CD4-positive, alpha-beta T cell treated with Interleukin-21 for 1 hour (primary cell): ENCODE measurements around the gene CACNA2D4.

Source experiments
- DNase-seq: peaks from one replicate; pipeline ENCODE4 v3.0.0-alpha.2; 2020

Gene CACNA2D4

GRCh38 chr12:1842905-1843640, 75.4 kb downstream of the CACNA2D4 start:
- no peak for DNase-seq

- no peak for DNase-seq
These were observed 76.1 kb downstream of the CACNA2D4 start for GRCh38 chr12:1842183-1842904.

- no peak for DNase-seq
These were observed 76.8 kb downstream of the CACNA2D4 start for GRCh38 chr12:1841586-1842182.

- no peak for DNase-seq
These were observed 77.4 kb downstream of the CACNA2D4 start for GRCh38 chr12:1840981-1841425.

GRCh38 chr12:1839956-1840951, 78.2 kb downstream of the CACNA2D4 start:
- no peak for DNase-seq

GRCh38 chr12:1839464-1839863, 79.0 kb downstream of the CACNA2D4 start:
- DNase-seq = no peak

- no peak for DNase-seq
These were observed 79.5 kb downstream of the CACNA2D4 start for GRCh38 chr12:1838994-1839365.

GRCh38 chr12:1838205-1838993, 80.1 kb downstream of the CACNA2D4 start:
- no peak for DNase-seq

GRCh38 chr12:1837541-1838204, 80.8 kb downstream of the CACNA2D4 start:
- no peak for DNase-seq

- DNase-seq = no peak
These were observed 81.5 kb downstream of the CACNA2D4 start for GRCh38 chr12:1836854-1837421.

GRCh38 chr12:1836241-1836803, 82.1 kb downstream of the CACNA2D4 start:
- DNase-seq = no peak

- no peak for DNase-seq
These were observed 83.0 kb downstream of the CACNA2D4 start for GRCh38 chr12:1835211-1836131.

GRCh38 chr12:1834186-1834925, 84.1 kb downstream of the CACNA2D4 start:
- no peak for DNase-seq

- no peak for DNase-seq
These were observed 84.8 kb downstream of the CACNA2D4 start for GRCh38 chr12:1833596-1834028.

- no peak for DNase-seq
These were observed 85.5 kb downstream of the CACNA2D4 start for GRCh38 chr12:1832801-1833595.

- no peak for DNase-seq
These were observed 87.2 kb downstream of the CACNA2D4 start for GRCh38 chr12:1830981-1831963.
